ENCODE results near the gene SENP8.
A peak's percentile ranks its signal among the peaks of the same experiment; 100 is the strongest.
"Not testable (repeated sequence)": the region's sequence is repeated elsewhere in the genome, so short reads cannot be mapped to it uniquely, and the experiment has no call there.

The SENP8 gene

DNA sequence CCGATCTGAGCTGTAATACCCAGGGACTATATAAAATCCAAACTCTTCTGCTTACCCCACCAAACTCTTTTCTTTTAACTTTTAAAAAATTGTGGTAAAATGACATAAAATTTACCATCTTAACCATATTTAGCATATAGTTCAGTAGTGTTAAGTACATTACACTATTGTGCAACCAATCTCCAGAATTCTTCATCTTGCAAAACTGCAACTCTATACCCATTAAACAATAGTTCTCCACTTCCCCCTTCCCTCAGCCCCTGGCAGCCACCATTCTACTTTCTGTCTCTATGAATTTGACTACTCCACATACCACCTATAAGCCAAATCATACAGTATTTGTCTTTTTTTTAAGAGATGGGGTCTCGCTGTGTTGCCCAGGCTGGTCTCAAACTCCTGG is 38.7 kb downstream of the SENP8 start:
- no peak for DNase-seq

DNA sequence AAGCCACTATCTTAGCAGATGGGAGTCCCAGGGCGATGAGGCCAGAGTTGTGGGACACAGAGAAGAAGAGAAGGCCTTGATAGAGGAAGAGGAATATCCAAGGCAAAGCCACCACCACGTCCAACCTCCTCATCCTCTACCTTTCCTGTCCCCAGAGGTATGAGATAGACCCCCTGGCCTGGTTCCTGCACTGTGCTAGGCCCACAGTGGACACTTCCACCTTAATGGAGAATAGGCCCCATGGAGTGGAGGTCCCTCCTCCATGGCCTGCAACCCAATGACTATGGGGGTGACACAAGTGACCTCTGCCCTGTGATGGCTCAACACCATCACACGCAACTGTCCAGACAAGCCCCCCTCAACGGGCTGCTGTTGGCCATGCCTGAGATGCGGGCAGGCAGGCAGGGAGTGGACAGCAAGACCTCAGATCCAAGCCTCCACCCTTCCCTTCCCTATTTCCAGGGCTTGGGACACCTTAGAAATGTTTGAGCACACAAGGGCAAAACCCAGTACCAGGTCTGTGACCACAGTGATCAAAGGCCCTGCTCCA is 42.6 kb downstream of the SENP8 start:
- no peak for DNase-seq

GRCh38 chr15:72161361-72162132 is 43.3 kb downstream of the SENP8 start:
- DNase-seq = no peak

GRCh38 chr15:72162569-72162968 is 44.4 kb downstream of the SENP8 start:
- DNase-seq = no peak

DNA sequence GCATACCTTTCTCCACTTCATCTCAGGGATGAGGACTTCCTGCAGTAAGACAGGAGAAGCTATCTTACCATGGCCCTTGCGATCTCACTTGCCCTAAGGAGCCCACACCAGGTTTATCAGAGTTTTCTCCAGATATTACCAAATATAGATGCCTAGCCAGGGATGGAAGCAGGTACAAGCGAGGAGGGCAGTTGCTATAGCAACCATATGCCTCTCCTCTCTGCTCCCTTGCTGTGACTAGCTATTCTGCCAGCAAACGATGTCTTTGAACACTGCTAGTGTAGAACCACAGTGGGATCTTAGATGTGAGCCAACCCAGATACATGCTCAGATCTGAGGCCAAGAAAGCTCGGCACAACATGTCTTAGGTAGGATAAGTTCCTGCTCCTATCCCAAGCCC is 45.5 kb downstream of the SENP8 start:
- no peak for DNase-seq

DNA sequence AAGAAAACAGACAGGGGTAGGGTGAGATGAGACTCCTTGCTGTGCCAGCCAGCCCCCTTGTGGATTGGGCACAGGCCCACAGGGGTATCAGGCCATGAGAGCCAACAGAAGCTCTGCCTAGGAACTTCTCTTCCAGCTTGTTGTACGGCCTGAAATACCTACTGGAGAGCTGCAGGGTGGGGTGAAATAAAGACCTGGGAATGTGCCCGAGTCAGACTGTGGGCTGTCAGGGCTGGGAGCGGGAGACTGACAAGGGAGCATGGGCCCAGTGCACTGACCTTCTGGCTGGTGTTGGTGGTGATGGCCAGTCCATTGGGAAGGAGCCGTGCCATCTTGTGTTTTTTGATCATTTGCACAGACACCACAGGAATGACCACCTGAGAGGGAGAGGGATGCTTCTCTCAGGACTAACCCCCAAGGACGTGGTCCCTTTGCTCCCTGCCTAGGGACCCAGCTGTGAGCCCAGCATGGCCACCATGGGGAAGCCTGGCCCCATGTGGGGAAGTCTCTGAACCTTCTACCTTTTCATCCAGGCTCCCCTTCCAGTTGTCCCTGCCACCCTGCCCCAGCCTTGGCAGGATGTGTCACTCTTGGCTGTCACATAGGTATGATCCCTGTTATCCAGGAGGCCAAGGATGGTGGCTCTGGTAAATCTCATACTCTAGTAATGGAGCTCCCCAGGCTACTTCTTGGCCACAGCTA is 48.7 kb downstream of the SENP8 start:
- no peak for DNase-seq

DNA sequence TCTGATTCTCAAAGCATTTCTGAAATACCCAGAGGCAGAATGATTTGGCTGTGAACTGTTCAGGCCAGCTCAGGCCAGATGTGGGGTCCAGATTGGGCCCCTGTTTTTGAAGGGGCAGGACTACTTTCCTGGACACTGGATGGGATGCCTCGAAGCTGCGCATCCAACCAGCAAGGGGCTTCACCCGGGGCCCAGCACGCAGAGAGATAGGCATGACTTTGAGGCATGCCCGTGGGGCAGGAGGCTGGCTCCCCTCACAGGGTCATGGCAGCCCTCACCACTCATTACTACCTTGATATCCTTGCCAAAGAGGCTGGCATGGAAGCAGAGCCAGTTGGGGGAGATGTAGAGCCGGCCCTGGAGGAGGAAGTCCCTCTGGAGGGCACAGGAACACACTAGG is 49.2 kb downstream of the SENP8 start:
- no peak for DNase-seq

DNA sequence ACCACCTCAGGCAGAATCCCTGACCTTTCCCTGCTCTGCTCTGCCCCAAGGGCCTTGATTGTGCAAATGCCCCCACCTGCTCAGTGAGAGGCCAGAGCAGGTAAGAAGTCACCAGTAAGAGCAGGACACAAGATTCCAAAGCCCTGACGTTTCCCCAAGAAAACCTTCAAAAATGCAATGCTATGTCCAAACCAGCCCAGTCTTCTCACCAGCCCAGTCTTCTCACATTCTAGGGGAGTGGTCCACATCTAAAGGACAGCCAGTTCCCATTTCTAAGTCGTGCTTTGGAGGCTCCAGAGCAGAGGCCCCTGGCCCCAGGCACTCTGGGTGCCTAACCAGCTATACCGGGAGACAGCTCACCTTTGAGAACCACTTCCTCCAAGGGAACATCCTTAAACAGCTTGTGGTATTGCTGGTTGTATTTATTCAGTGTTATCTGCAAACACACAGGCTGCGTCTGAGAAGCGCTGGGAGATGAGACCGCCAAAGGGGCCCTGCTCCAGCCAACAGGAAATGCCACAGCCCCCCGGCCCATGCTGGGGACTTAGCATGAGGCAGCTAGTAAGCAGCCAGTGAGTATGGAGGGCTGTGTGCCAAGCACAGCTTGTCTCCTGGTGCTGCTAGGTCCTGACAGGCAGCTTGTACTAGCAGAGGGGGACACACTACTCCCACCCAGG is 50.1 kb downstream of the SENP8 start:
- no peak for DNase-seq

- DNase-seq = no peak
These were observed 50.6 kb downstream of the SENP8 start for GRCh38 chr15:72168808-72169190.

DNA sequence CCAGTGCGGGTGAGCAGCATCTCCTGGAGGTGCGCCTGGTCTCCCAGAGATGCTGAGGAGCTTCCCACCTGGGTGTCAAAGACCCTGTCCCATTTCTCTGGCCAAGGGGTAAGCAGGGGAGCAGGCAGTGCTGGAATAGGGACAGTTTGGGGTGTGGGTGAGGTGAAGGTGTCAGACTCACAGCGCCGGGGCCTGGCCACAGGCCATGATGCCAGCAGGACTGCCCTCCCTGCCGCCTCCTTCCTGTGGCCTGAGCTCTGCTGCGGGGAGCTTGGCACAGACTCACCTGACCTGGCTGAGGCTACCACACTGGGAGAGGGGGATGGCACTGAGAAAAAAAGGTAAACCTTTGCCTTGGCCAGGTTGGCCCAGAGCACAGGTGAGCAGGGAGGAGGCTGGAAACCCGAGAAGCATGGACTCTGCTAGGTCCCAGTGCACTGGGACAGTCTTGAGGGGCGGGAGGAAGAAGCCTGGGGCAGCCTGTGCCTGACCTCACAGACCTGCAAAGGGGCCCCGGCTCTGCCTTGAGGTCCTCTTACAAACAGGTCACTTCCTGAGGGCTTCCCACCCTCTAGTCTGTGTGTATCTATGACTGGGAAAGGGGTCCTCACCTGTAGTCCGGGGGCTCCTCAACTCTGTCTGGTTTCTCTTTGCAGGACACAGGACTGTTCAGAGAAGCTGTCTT is 51.2 kb downstream of the SENP8 start:
- no peak for DNase-seq

- DNase-seq = no peak
These were observed 51.9 kb downstream of the SENP8 start for GRCh38 chr15:72169921-72170611.

DNA sequence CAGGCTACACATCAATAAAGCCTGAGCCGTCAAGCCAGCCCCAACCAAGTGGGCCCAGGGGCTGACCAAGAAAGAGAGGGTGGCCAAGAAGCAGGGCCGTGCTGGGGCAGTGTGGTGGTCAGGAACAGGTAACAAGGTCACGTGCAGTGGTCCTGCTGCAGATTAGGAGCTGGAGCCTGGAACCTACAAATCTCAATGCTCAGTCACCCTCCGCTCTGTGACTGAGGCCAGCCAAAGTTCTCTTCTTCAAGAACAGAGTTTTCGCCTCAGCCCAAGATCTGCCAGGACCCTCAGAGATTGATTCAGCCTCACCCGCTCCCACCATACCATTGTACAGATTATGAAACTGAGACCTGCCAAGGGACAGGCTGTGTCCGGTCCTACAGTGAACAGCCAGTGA is 52.5 kb downstream of the SENP8 start:
- no peak for DNase-seq

GRCh38 chr15:72171978-72172377 is 53.8 kb downstream of the SENP8 start:
- DNase-seq = not testable (repeated sequence)

GRCh38 chr15:72172796-72173195 is 54.6 kb downstream of the SENP8 start:
- no peak for DNase-seq

GRCh38 chr15:72173401-72173800 is 55.2 kb downstream of the SENP8 start:
- DNase-seq = no peak

DNA sequence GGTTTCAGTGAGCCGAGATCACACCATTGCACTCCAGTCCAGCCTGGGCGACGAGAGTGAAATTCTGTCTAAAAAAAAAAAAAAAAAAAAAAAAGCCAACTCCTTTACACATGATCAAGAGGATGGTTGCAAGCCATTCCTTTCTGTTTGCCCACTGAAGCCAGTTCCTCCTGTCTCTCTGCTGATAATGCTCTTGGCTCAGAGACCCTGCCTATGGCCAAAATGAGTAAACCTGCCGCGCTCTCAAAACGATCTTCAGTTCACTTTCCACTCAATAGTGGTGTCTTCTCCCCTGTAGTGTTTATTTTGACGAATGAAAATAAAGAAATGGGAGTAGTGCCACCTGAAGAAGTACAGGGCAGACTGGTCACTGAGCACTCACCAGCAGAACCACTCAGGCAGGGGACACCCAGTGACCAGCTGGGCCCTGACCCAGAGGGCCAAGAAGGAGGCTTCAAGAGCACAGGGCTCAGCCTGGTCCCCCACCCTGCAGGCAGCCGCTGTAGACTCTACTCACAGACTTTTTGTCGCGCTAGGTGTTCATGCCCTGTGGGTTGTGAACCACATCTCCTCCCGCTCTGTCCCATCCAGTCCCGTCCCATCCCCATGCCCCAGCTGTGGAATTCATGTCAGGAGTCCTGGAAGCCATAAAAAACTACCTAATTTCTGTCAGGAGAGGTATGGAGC is 55.8 kb downstream of the SENP8 start:
- no peak for DNase-seq

DNA sequence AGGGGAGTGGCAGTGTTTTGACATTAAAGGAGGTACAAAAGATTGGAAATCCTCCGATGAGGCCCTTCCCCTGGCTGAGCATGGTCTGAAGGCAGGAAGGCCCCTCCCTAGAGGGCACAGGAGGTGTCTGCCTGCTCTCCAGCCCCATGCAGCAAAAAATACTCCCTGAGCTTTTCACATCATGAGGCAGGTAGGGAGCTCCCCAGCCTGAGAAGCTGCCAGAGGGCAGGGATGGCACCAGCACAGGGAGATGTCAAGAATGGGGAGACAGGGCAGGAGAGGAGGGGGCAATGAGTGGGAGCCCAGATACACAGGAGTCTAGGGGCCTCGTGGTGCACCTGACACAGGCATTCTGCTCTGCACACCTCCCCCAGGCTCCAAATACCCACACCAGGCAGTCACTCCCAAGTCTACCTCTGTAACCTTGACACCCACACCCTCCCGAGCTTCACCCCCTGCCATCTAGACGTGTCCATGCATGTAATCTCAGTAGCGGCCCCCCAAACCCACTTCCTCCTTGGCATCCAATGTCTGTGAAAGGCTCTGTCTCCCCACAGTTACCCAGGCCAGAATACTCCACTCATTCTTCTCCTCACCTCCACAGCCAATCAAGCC is 56.5 kb downstream of the SENP8 start:
- no peak for DNase-seq

GRCh38 chr15:72175186-72176044 is 57.2 kb downstream of the SENP8 start:
- no peak for DNase-seq

GRCh38 chr15:72176159-72176558 is 58.0 kb downstream of the SENP8 start:
- peak; percentile 74 for DNase-seq

DNA sequence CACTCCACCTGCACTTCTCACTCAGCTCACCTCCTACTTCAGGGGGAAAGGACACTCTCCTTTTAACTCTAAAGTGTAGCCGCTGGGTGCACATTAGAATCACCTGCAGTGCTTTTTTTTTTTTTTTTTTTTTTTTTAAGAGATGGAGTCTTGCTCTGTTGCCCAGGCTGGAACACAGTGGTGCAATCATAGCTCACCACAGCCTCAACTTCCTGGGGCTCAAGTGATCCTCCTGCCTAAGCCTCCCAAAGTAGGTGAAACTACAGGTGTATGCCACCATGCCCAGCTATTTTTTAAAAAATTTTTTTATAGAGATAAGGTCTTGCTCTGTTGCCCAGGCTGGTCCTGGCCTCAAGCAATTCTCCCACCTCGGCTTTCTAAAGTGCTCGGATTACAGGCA is 58.5 kb downstream of the SENP8 start:
- DNase-seq = no peak
